Measurements from ENCODE around the gene PPCS.

GRCh38 chr1:42480921-42481320 lies 24.6 kb downstream of the PPCS start:
- no peak for TF ChIP-seq CTCF (conservative IDR thresholded peaks at IDR 0.05 in 1 of 2, IDR thresholded peaks at IDR 0.05 in 1 of 2; ENCODE audit: low read depth in 1 of 2, low read length in 2 of 2)
- no peak for TF ChIP-seq EZH2 (IDR thresholded peaks at IDR 0.05; ENCODE audit: low read length, missing control alignments)
